AG09319 (cell line): ENCODE measurements around the gene GSK3B.

ENCODE experiments used
- DNase-seq: peaks from one replicate; pipeline ENCODE4 v3.0.0-alpha.2; 2010; ENCODE audit warnings: low read depth; ENCODE audit errors: extremely low read depth
- CTCF ChIP-seq: IDR thresholded peaks from 2 replicates; pipeline ENCODE4 v1.5.1; 2011; ENCODE audit warnings: low read depth, mild to moderate bottlenecking, inconsistent platforms, low read length, moderate library complexity

GSK3B gene

GRCh38 chr3:119796368-119796767 lies 297.9 kb downstream of the GSK3B start:
- no peak for TF ChIP-seq CTCF
- no peak for DNase-seq

GRCh38 chr3:119795849-119796248 lies 298.4 kb downstream of the GSK3B start:
- no peak for TF ChIP-seq CTCF
- no peak for DNase-seq

- no peak for TF ChIP-seq CTCF
- no peak for DNase-seq
Measured at GRCh38 chr3:119794971-119795612, 299.2 kb downstream of the GSK3B start.

GRCh38 chr3:119794401-119794800 lies 299.8 kb downstream of the GSK3B start:
- TF ChIP-seq CTCF, result no peak
- DNase-seq, result no peak

- no peak for DNase-seq
- no peak for TF ChIP-seq CTCF
Measured at GRCh38 chr3:119792270-119792669, 302.0 kb downstream of the GSK3B start.

GRCh38 chr3:119790369-119790768 lies 303.9 kb downstream of the GSK3B start:
- no peak for TF ChIP-seq CTCF
- DNase-seq, result no peak

- no peak for DNase-seq
- TF ChIP-seq CTCF, result no peak
Measured at GRCh38 chr3:119786409-119786808, 307.8 kb downstream of the GSK3B start.
